ENCODE data around the gene FBLN5.
"Not testable (repeated sequence)": the region's sequence is repeated elsewhere in the genome, so short reads cannot be mapped to it uniquely, and the experiment has no call there.

FBLN5 gene

DNA sequence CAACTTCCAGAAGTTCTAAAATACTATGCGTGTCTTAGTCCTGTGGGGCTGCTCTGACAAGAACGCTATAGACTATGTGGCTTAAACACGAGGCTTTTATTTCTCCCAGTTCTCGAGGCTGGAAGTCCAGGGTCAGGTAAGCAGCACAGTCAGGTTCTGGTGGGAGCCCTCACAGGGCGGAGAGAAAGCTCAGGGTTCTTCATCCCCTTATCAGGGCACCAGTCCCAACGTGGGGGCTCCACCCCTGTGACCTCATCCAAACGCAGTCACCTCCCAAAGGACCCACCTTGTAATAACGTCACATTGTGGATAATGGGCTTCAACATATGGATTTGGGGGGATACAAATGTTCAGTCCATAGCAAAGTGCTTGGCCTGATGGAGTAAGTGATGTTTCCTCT is 43.0 kb downstream of the FBLN5 start:
- DNase-seq = no peak

DNA sequence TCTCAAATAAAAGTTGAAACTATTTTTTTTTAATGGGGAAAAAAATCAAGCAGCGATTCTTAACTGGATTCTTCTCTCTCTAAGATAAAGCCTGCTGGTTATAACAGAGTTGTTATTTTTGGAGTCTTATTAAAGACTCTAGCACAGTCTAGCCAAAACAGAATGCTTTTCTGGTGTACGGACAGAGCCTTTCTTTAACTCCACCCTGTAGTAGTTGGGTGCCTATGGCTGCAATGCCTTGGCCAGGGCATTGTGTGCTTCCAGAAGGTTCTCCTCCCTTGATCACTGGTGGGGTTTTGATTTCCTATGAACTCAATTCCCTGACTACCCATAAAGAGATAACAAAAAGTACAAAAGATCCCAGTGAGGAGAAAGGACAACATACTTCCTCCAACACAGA is 44.4 kb downstream of the FBLN5 start:
- no peak for DNase-seq

DNA sequence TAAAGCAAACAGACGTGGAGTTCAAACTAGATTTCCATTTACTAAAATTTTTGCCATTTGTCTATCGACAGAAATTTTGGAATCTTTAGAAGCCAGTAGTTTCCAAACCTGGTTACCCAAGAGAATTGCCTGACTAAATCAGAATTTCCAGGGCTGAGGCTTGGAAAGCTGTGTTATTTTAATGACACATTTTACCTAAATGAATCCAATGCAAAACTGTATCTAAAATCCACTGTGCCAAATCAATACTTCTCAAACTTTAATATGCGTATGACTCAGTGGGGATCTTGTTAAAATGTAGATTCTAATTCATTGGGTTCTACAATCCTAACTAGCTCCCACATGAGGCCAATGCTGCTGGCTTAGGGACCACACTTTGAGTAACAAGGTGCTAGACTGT is 45.2 kb downstream of the FBLN5 start:
- DNase-seq = no peak

GRCh38 chr14:91901449-91902226 is 45.9 kb downstream of the FBLN5 start:
- DNase-seq = no peak

GRCh38 chr14:91899806-91900205 is 47.7 kb downstream of the FBLN5 start:
- DNase-seq = no peak

GRCh38 chr14:91899213-91899612 is 48.3 kb downstream of the FBLN5 start:
- no peak for DNase-seq

GRCh38 chr14:91898372-91898771 is 49.1 kb downstream of the FBLN5 start:
- no peak for DNase-seq

DNA sequence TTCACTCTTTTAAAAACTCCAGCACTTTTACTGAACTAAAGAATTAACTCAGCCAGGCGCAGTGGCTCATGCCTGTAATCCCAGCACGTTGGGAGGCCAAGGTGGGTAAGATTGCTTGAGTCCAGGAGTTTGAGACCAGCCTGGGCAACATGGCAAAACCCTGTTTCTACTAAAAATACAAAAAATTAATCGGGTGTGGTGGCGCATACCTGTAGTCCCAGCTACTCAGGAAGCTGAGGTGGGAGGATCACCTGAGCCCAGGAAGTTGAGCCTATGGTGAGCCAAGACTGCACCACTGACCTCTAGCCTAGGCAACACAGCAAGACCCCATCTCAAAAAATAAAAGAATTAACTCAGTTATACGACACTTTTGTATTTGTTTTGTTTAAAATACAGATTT is 49.8 kb downstream of the FBLN5 start:
- not testable (repeated sequence) for DNase-seq

- no peak for DNase-seq
These were observed 50.3 kb downstream of the FBLN5 start for GRCh38 chr14:91897106-91897701.

- DNase-seq = no peak
These were observed 51.1 kb downstream of the FBLN5 start for GRCh38 chr14:91896419-91896818.

DNA sequence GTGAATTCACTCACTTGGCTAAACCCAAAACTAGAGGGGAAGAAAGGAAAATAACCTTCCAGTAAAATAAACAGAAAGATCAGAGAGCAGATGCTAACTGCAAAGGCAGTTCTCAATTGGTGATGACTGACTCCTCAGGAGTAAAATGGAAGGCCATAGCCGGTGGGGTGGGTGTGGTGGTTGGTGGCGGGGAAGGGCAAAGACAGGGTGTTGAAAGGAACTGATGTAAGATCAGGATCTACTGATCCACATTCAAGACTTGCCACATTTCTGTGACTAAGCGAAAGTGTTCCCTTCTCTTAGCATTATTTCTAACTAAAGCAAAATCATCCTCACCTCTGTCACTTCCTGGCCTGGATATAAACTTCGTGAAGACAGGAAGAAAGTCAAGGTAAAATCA is 53.8 kb downstream of the FBLN5 start:
- peak; percentile 19 for DNase-seq

DNA sequence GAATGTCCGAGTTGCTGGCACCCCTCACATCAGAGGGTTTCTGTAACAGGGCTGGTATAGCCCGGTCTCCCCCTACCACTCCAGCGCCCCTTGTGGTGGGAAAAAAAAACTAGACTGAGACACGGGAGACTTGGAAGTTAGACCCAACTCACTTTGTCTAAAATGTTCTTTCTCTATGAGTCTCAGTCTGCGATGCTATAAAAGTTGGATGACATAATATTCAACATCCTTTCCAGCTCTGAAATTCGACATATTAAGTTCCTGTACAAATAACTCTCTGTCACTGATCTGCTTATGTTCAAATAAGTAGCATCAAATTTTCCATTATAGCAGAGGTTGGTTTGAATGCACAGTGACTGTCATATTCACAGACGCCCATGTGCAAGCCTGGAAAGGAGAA is 54.5 kb downstream of the FBLN5 start:
- DNase-seq = peak; percentile 48

DNA sequence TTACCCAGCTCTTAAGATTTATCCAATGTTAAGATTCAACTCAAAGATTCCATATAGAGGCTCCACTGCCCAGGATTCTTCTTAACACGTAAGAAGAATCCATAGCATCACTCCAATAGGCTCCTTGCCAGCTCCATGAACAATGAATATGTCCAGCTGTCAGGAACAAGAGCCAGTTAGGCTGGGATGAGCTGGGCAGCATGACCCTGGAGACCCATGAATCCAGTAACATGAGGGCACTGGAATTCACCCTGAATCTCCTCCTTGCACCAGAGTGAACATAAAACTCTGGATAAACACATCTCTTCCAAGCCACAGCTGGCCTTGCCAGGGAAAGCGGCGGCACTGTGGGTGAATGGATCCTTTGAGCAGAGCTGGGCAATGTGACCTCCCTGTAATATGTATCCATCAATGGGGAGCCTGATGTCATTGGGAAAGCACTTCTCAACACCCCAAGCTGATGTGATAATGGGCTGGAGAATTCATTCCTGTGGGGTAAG is 55.7 kb downstream of the FBLN5 start:
- no peak for DNase-seq

DNA sequence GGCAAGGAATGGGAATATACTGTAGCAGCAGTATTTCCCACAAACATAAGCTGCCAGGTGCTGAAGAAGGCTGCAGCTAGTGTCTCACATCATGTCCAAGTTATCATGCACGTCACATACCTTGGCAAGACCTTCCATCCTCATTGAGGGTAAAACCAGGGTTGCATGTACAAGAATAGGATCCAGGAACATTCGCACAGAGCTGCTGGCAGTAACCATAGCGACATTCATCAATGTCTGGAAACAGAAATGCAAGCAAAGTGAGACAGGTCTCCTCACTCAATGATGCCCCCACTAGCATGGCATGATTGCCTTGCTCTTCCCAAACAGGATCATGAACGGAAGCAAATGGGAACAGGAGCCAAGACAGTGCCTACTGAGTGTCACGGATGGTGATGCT is 56.4 kb downstream of the FBLN5 start:
- no peak for DNase-seq

GRCh38 chr14:91890291-91890749 is 57.2 kb downstream of the FBLN5 start:
- peak; percentile 21 for DNase-seq

GRCh38 chr14:91889477-91890211 is 57.9 kb downstream of the FBLN5 start:
- no peak for DNase-seq

DNA sequence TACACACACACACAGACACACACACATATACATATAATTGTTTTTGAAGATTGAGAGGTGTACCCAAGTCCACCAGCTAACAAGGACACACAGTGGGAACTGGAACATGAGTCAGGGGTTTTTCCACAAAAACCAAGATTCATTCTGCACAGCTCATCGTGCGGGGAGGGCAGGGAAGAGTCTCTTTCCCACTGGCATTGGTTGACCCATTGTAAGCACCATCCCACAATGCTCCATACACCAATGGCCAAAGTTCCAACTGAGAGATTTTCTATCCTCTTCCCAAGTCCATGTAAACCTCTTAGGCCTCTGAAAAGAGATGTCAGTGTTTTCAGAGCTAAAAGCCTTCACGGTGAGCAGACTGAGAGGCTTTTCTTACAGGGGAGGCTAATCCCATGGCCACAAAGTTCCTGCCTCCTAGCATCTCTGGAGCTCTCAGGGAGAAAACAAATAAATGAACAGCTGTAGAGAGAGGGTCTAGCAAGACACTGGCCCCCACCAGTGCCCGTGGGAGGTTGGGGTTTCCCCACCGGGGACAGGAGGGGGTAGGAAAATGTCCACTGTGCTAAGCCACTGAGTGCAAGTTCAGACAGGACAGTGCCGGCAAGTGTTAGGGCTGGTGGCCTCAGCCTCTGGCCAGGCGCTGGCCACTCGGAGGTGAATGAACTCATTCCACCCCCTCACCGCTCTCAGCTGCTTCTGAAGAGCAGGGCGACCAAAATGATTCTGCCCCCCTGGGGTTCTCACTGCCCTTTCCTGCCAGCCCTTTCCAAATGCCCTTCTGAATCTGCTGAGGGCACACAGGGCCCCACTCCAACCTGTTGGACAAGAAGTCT is 58.6 kb downstream of the FBLN5 start:
- DNase-seq = no peak

GRCh38 chr14:91886961-91887360 is 60.5 kb downstream of the FBLN5 start:
- no peak for DNase-seq

GRCh38 chr14:91885839-91886238 is 61.7 kb downstream of the FBLN5 start:
- no peak for DNase-seq

- DNase-seq = no peak
These were observed 62.3 kb downstream of the FBLN5 start for GRCh38 chr14:91885113-91885712.

DNA sequence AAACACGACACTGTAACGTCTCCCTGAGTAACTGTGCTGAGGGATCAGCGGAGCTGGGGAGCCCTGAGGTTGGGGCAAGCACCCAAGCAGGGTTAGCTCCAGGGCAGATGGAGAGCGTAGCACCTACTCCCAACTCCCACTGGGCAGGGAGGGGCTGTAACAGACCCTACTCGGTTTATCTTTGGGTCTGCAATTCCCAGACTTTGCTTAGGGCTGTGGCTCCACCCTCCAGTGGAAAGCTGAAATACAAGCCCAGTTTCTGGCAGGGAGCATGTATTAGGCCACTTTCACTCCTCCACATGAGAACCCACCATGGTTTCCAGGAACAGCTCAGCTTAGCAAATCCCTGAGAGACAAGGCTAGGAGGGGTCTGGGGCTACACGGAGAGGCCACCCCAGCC is 62.8 kb downstream of the FBLN5 start:
- DNase-seq = no peak

DNA sequence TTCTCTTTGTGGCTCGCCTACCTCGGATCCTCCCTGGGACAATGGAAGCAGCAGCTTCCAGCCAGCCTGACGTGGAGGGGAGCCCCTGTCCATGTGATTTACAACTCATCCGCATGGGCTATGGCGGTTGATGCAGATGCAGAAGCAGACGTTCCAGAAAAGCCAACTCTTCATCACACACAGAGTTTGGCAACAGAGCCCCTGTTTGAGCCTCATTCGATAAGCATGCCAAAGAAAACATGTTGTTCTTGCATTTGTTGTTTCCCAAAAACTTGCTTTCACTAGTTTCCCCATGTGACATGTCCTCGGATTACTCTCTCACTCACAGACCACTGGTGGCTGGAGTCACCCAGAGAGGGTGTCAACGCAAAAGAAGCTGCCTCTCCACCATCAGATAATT is 63.7 kb downstream of the FBLN5 start:
- DNase-seq = no peak
